Thyroid gland (tissue), 4 donors: Measurements from ENCODE around the gene BTBD2. TPM values are rescaled to one million over a fixed set of nuclear protein-coding genes. Genes with fewer than 3 reads are reported as not detected.

Source experiments
- DNase-seq, 2 donors: peaks; one replicate each; pipeline ENCODE4 v3.0.0-alpha.2; 2019
- H3K27ac ChIP-seq, 3 donors: fragments of 200-600 bp; sonication (generic); 1 replicate in 2 of 3; 2 replicates in 1 of 3; pipeline ENCODE4 v1.5.1; 2016 to 2019; ENCODE audit warnings: mild to moderate bottlenecking in 1 of 3, moderate library complexity in 1 of 3
- H3K27me3 ChIP-seq: fragments of 200-600 bp; sonication (generic); one replicate; pipeline ENCODE4 v1.5.1; 2019
- H3K36me3 ChIP-seq, 2 donors: fragments of 200-600 bp; sonication (generic); one replicate each; pipeline ENCODE4 v1.5.1; 2016 to 2019
- H3K4me1 ChIP-seq, 2 donors: fragments of 200-600 bp; sonication (generic); one replicate each; pipeline ENCODE4 v1.5.1; 2017 to 2019
- H3K4me3 ChIP-seq, 3 donors: fragments of 200-600 bp; sonication (generic); replicated peaks in 1 of 3; 1 replicate in 2 of 3; 2 replicates in 1 of 3; pipeline ENCODE4 v1.5.1; 2016; ENCODE audit warnings: mild to moderate bottlenecking in 1 of 3
- H3K9me3 ChIP-seq: fragments of 200-600 bp; sonication (generic); one replicate; pipeline ENCODE4 v1.5.1; 2017
- CTCF ChIP-seq, 6 experiments: fragments of 200-600 bp in 3 of 6; fragments of 450-650 bp in 3 of 6; sonication (generic) in 3 of 6; IDR thresholded peaks; one replicate each; pipeline ENCODE4 v1.5.1; 2016 to 2019; ENCODE audit warnings: antibody characterized with exemption in 6 of 6, mild to moderate bottlenecking in 2 of 6, inconsistent platforms in 1 of 6, moderate library complexity in 1 of 6
- POLR2A ChIP-seq, 2 donors: fragments of 450-650 bp; IDR thresholded peaks; one replicate each; pipeline ENCODE4 v1.6.1; 2017; ENCODE audit warnings: antibody characterized with exemption in 2 of 2, mild to moderate bottlenecking in 2 of 2, moderate library complexity in 1 of 2
- WGBS, 2 donors: methylation state at CpG; one replicate each; pipeline ENCODE4 v1.1.5; 2017; 5-methylcytosine and 5-hydroxymethylcytosine counted together
- intact Hi-C: fragments of 100-400 bp; cut with DNase I; formaldehyde crosslinking; loops from one replicate; pipeline ENCODE4 v1.15.1; 2023
- total RNA-seq, 4 donors: library from RNA; depleted of rRNA; stranded (reverse); fragments of >200 nt; gene quantifications; one replicate each; pipeline ENCODE4 v1.2.3, GENCODE V29; 2016

Gene BTBD2
- total RNA-seq, 4 donors from 2014 or later: 74.8 to 89.9 (median 76.2) TPM

GRCh38 chr19:2032296-2032941, 16.9 kb upstream of the BTBD2 start:
- peak; percentile 99 for DNase-seq
- no peaks in the 10 kb centered on the region for H3K9me3 ChIP-seq
- no peaks in the 10 kb centered on the region for H3K27me3 ChIP-seq
- H3K4me3 ChIP-seq: no peak overlapping the region
- peak overlapping the region; percentile 93 to 97 (median 94) for H3K27ac ChIP-seq
- intact Hi-C loops: no loop called here
- H3K4me1 ChIP-seq: peaks cover 24 to 49% of the 10 kb centered on the region in 2 donors
- no peaks in the 10 kb centered on the region for H3K36me3 ChIP-seq
- 8 to 9% methylated on average over 12 to 19 of the region's 19 CpGs for WGBS, 2 donors
- TF ChIP-seq CTCF (IDR thresholded peaks at IDR 0.05): no peak
- peak in 1 of 2 donors; percentile 81 for TF ChIP-seq POLR2A (IDR thresholded peaks at IDR 0.05)

- WGBS, 2 donors: 38 to 46% methylated on average over 9 of the region's 9 CpGs
- DNase-seq: peak; percentile 66 to 72
- intact Hi-C loops: no loop called here
These were observed 11.8 kb upstream of the BTBD2 start for GRCh38 chr19:2027361-2027760.

GRCh38 chr19:2026770-2027169, 11.3 kb upstream of the BTBD2 start:
- intact Hi-C loops: no loop called here
- peaks cover 21 to 32% of the 10 kb centered on the region in 2 donors for H3K4me1 ChIP-seq
- H3K4me3 ChIP-seq: no peak overlapping the region
- H3K36me3 ChIP-seq: no peaks in the 10 kb centered on the region
- H3K9me3 ChIP-seq: no peaks in the 10 kb centered on the region
- DNase-seq: no peak
- 90 to 91% methylated on average over 10 of the region's 10 CpGs for WGBS, 2 donors
- H3K27ac ChIP-seq: peak overlapping the region in 1 of 3 donors; percentile 68
- no peaks in the 10 kb centered on the region for H3K27me3 ChIP-seq
- no peak for TF ChIP-seq CTCF (IDR thresholded peaks at IDR 0.05)
- TF ChIP-seq POLR2A (IDR thresholded peaks at IDR 0.05): no peak

More at GRCh38 chr19:2027361-2027760, 11.8 kb upstream of the BTBD2 start:
- Histone ChIP-seq H3K27ac (peak overlapping the region; percentile 36 to 68 (median 48)), H3K27me3 (no peaks in the 10 kb centered on the region), H3K4me1 (peaks cover 24 to 37% of the 10 kb centered on the region in 2 donors), H3K9me3 (no peaks in the 10 kb centered on the region), H3K36me3 (no peaks in the 10 kb centered on the region), H3K4me3 (no peak overlapping the region)
- TF ChIP-seq CTCF (IDR thresholded peaks at IDR 0.05) (peak in 3 of 6 experiments; percentile 33 to 41 (median 35)), POLR2A (IDR thresholded peaks at IDR 0.05) (no peak)

GRCh38 chr19:2022289-2022688, 6.8 kb upstream of the BTBD2 start:
- Histone ChIP-seq H3K4me1 (peaks cover 9 to 10% of the 10 kb centered on the region in 2 donors), H3K27me3 (no peaks in the 10 kb centered on the region), H3K36me3 (no peaks in the 10 kb centered on the region), H3K27ac (no peak overlapping the region), H3K4me3 (no peak overlapping the region), H3K9me3 (no peaks in the 10 kb centered on the region)
- WGBS, 2 donors: 96 to 98% methylated on average over 2 of the region's 2 CpGs
- TF ChIP-seq CTCF (IDR thresholded peaks at IDR 0.05) (no peak), POLR2A (IDR thresholded peaks at IDR 0.05) (no peak)
- intact Hi-C loops: no loop called here
- no peak for DNase-seq

- DNase-seq: peak; percentile 90 to 92
- Histone ChIP-seq H3K27ac (peak overlapping the region; percentile 38 to 66 (median 44)), H3K4me1 (peaks cover 4 to 6% of the 10 kb centered on the region in 2 donors), H3K4me3 (no peak overlapping the region), H3K9me3 (no peaks in the 10 kb centered on the region), H3K36me3 (no peaks in the 10 kb centered on the region), H3K27me3 (no peaks in the 10 kb centered on the region)
- TF ChIP-seq POLR2A (IDR thresholded peaks at IDR 0.05): peak in 1 of 2 donors; percentile 48
- no peak for TF ChIP-seq CTCF (IDR thresholded peaks at IDR 0.05)
- intact Hi-C loops: loop anchor here (2.0 kb wide), 1 partner anchor 49 kb away; no protein-coding TSS in a partner anchor
- 40 to 59% methylated on average over 3 to 4 of the region's 4 CpGs for WGBS, 2 donors
These were observed 6.1 kb upstream of the BTBD2 start for GRCh38 chr19:2021453-2022140.
